Activated naive CD4-positive, alpha-beta T cell (primary cell): ENCODE measurements around the gene SORL1-AS1.
"Not testable (repeated sequence)": the region's sequence is repeated elsewhere in the genome, so short reads cannot be mapped to it uniquely, and the experiment has no call there.

ENCODE experiments used
- DNase-seq, 4 experiments: peaks; one replicate each; lab custom pipeline; 2025; lab: John Stamatoyannopoulos, UW

Gene SORL1-AS1

GRCh38 chr11:121427400-121427744 is 25.4 kb downstream of the SORL1-AS1 start:
- DNase-seq: no peak

- DNase-seq: peak in 2 of 4 experiments; percentile 25 to 48
These were observed 26.0 kb downstream of the SORL1-AS1 start for GRCh38 chr11:121426476-121427399.

GRCh38 chr11:121425828-121426227 is 26.9 kb downstream of the SORL1-AS1 start:
- no peak for DNase-seq

- no peak for DNase-seq
These were observed 30.1 kb downstream of the SORL1-AS1 start for GRCh38 chr11:121422675-121423074.

GRCh38 chr11:121421149-121421901 is 31.4 kb downstream of the SORL1-AS1 start:
- no peak for DNase-seq

- no peak for DNase-seq
These were observed 32.4 kb downstream of the SORL1-AS1 start for GRCh38 chr11:121420398-121420797.

GRCh38 chr11:121419836-121420235 is 32.9 kb downstream of the SORL1-AS1 start:
- no peak for DNase-seq

- DNase-seq: peak in 1 of 4 experiments; percentile 6
These were observed 34.1 kb downstream of the SORL1-AS1 start for GRCh38 chr11:121418625-121419114.

GRCh38 chr11:121417607-121418006 is 35.2 kb downstream of the SORL1-AS1 start:
- DNase-seq: no peak

GRCh38 chr11:121417055-121417551 is 35.7 kb downstream of the SORL1-AS1 start:
- peak in 2 of 4 experiments; percentile 5 to 11 for DNase-seq

GRCh38 chr11:121415856-121416255 is 36.9 kb downstream of the SORL1-AS1 start:
- DNase-seq: no peak

- DNase-seq: no peak
These were observed 38.4 kb downstream of the SORL1-AS1 start for GRCh38 chr11:121414141-121414913.

- no peak for DNase-seq
These were observed 39.9 kb downstream of the SORL1-AS1 start for GRCh38 chr11:121412711-121413415.

- DNase-seq: no peak
These were observed 40.7 kb downstream of the SORL1-AS1 start for GRCh38 chr11:121412000-121412587.

GRCh38 chr11:121411330-121411729 is 41.4 kb downstream of the SORL1-AS1 start:
- DNase-seq: not testable (repeated sequence)

- not testable (repeated sequence) for DNase-seq
These were observed 42.7 kb downstream of the SORL1-AS1 start for GRCh38 chr11:121410041-121410440.

- DNase-seq: no peak
These were observed 43.9 kb downstream of the SORL1-AS1 start for GRCh38 chr11:121408830-121409229.

GRCh38 chr11:121406291-121406690 is 46.5 kb downstream of the SORL1-AS1 start:
- no peak for DNase-seq

- no peak for DNase-seq
These were observed 47.1 kb downstream of the SORL1-AS1 start for GRCh38 chr11:121405646-121406045.

GRCh38 chr11:121394785-121395184 is 58.0 kb downstream of the SORL1-AS1 start:
- DNase-seq: no peak

GRCh38 chr11:121393855-121394254 is 58.9 kb downstream of the SORL1-AS1 start:
- no peak for DNase-seq
